K562 (cell line): Measurements from ENCODE around the gene ZSCAN12. TPM values are rescaled to one million over a fixed set of nuclear protein-coding genes. Genes with fewer than 3 reads are reported as not detected.
A peak's percentile ranks its signal among the peaks of the same experiment; 100 is the strongest.

ENCODE experiments used
- ARID1B ChIP-seq: fragments of 450-650 bp; IDR thresholded peaks from 2 replicates; pipeline ENCODE4 v1.6.1; 2016; ENCODE audit warnings: antibody characterized with exemption, mild to moderate bottlenecking, inconsistent platforms
- ELF1 ChIP-seq: fragments of 200-800 bp; sonication (Bioruptor generic); IDR thresholded peaks from 2 replicates; pipeline ENCODE4 v1.6.1; 2016; ENCODE audit warnings: missing genetic modification characterization, missing compliant biosample characterization
- KLF6 ChIP-seq: fragments of 250-450 bp; sonication (Bioruptor Pico); IDR thresholded peaks from 2 replicates; pipeline ENCODE4 v1.4.0; 2020; ENCODE audit warnings: mild to moderate bottlenecking, moderate library complexity, borderline replicate concordance
- RBBP5 ChIP-seq: fragments of 200-600 bp; sonication (generic); IDR thresholded peaks from 2 replicates; pipeline ENCODE4 v1.6.1; 2012; ENCODE audit warnings: borderline replicate concordance, mild to moderate bottlenecking, low read length, control low read depth, inconsistent platforms; ENCODE audit not compliant: insufficient read depth, poor library complexity, severe bottlenecking
- REST ChIP-seq, 2 experiments: fragments of 450-650 bp; formaldehyde crosslinking in 1 of 2; IDR thresholded peaks; 2 replicates each; pipeline versions ENCODE4 v1.4.0 to v1.6.1; 2014 to 2020; ENCODE audit warnings: mild to moderate bottlenecking in 2 of 2, borderline replicate concordance in 1 of 2, low read depth in 1 of 2
- RFX7 ChIP-seq: fragments of 250-450 bp; sonication (Bioruptor Pico); IDR thresholded peaks from 2 replicates; pipeline ENCODE4 v1.5.1; 2021; ENCODE audit warnings: mild to moderate bottlenecking
- TOE1 ChIP-seq, 2 experiments: fragments of 450-650 bp in 1 of 2; sonication (generic) in 1 of 2; formaldehyde crosslinking in 1 of 2; IDR thresholded peaks; 2 replicates each; pipeline versions ENCODE4 v1.7.1 to v1.8.0; 2016 to 2022; ENCODE audit warnings: borderline replicate concordance in 2 of 2, mild to moderate bottlenecking in 2 of 2, antibody characterized with exemption in 1 of 2, inconsistent platforms in 1 of 2, low read depth in 1 of 2, missing genetic modification reagents in 1 of 2, moderate library complexity in 1 of 2
- ZBTB49 ChIP-seq: sonication (generic); formaldehyde crosslinking; IDR thresholded peaks from 2 replicates; pipeline ENCODE4 v1.8.0; 2022; ENCODE audit warnings: missing genetic modification reagents, mild to moderate bottlenecking, borderline replicate concordance
- ZNF311 ChIP-seq: fragments of 250-450 bp; sonication (Bioruptor Pico); IDR thresholded peaks from 2 replicates; pipeline ENCODE4 v1.4.0; 2020; ENCODE audit warnings: mild to moderate bottlenecking, moderate library complexity
- polyA plus RNA-seq, 8 experiments: library from polyadenylated mRNA; depleted of rRNA in 4 of 8; stranded (reverse) in 5 of 8; unstranded in 3 of 8; fragments of >200 nt; fragmentation: Nextera tagmentation in 2 of 8; fragmentation: Illumina TruSeq in 1 of 8; extraction: Ambion mirVana in 2 of 8; extraction: Trizol in 1 of 8; gene quantifications; 2 replicates each; pipeline versions ENCODE4 v1.2.1 to v1.2.3, GENCODE V29; 2011 to 2014; ENCODE audit warnings: inconsistent platforms in 1 of 8, missing spikeins in 1 of 8
- total RNA-seq, 7 experiments: library from RNA; depleted of rRNA in 6 of 7; stranded (reverse); fragments of >200 nt in 6 of 7; fragmentation: Illumina TruSeq in 2 of 7; extraction: Trizol in 2 of 7; gene quantifications; 2 replicates each; pipeline versions ENCODE4 v1.2.1 to v1.2.3, GENCODE V29; 2011 to 2021; ENCODE audit warnings: low replicate concordance in 1 of 7
- TF ChIP-seq, protein P1 (sequence below): IDR thresholded peaks from 3 replicates; pipeline ENCODE4 v1.6.1; 2011; ENCODE audit warnings: borderline replicate concordance, mild to moderate bottlenecking, moderate library complexity; ENCODE audit not compliant: insufficient read length; ENCODE audit errors: extremely low read depth

ZSCAN12 gene
- total and polyA plus RNA-seq, 9 of the 15 experiments (the other 6 are each of a cell fraction or from before 2014, with no cell fraction given) = 2.5 to 19.6 (median 12.5) TPM

GRCh38 chr6:28343898-28344677 lies 55.5 kb downstream of the ZSCAN12 start (continued):
- TF ChIP-seq RFX7 (CRISPR knock-in tag) = no peak
- TF ChIP-seq, protein P1, sequence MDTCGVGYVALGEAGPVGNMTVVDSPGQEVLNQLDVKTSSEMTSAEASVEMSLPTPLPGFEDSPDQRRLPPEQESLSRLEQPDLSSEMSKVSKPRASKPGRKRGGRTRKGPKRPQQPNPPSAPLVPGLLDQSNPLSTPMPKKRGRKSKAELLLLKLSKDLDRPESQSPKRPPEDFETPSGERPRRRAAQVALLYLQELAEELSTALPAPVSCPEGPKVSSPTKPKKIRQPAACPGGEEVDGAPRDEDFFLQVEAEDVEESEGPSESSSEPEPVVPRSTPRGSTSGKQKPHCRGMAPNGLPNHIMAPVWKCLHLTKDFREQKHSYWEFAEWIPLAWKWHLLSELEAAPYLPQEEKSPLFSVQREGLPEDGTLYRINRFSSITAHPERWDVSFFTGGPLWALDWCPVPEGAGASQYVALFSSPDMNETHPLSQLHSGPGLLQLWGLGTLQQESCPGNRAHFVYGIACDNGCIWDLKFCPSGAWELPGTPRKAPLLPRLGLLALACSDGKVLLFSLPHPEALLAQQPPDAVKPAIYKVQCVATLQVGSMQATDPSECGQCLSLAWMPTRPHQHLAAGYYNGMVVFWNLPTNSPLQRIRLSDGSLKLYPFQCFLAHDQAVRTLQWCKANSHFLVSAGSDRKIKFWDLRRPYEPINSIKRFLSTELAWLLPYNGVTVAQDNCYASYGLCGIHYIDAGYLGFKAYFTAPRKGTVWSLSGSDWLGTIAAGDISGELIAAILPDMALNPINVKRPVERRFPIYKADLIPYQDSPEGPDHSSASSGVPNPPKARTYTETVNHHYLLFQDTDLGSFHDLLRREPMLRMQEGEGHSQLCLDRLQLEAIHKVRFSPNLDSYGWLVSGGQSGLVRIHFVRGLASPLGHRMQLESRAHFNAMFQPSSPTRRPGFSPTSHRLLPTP = no peak
- TF ChIP-seq TOE1 (IDR thresholded peaks at IDR 0.05; ENCODE audit: borderline replicate concordance) = no peak
- TF ChIP-seq TOE1 (CRISPR knock-in tag; IDR thresholded peaks at IDR 0.05; ENCODE audit: borderline replicate concordance, low read depth) = no peak
- TF ChIP-seq REST (IDR thresholded peaks at IDR 0.05; ENCODE audit: borderline replicate concordance) = peak; percentile 24; the same call in 1 of the 2 replicates
- no peak for TF ChIP-seq REST (CRISPR knock-in tag; IDR thresholded peaks at IDR 0.05; ENCODE audit: low read depth)
- TF ChIP-seq KLF6 (CRISPR knock-in tag) = no peak
- peak; percentile 67 for TF ChIP-seq ARID1B
- no peak for TF ChIP-seq ELF1 (tag)
- TF ChIP-seq ZBTB49 (CRISPR knock-in tag) = no peak
- TF ChIP-seq RBBP5 = no peak
- TF ChIP-seq ZNF311 (CRISPR knock-in tag) = no peak
